Neural progenitor cell (in vitro differentiated cells): Measurements from ENCODE around the gene POU2F2.

Experiments
- EZH2 ChIP-seq: fragments of 200-600 bp; sonication (generic); IDR thresholded peaks from 2 replicates; pipeline ENCODE4 v1.6.1; 2017; ENCODE audit warnings: antibody characterized with exemption, mild to moderate bottlenecking, moderate library complexity
- EZH2phosphoT487 ChIP-seq: fragments of 200-600 bp; sonication (generic); IDR thresholded peaks from 2 replicates; pipeline ENCODE4 v1.6.1; 2017; ENCODE audit warnings: antibody characterized with exemption
- TF ChIP-seq, protein P1 (sequence below): fragments of 200-600 bp; sonication (generic); IDR thresholded peaks from 2 replicates; pipeline ENCODE4 v1.5.1; 2017; ENCODE audit warnings: antibody characterized with exemption, mild to moderate bottlenecking

DNA sequence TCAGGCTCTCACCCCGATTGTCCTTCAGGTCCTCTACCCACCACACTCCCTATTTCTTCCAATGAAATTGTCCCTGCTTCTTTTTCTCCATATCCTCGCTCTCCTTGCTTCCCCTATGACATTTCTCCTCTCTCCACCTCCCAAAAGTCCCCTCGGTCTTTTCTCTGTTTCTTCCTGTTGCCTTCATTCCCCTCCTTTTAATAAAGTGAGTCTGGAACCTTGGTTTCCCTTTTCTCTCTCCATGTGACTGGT, 57.0 kb downstream of the POU2F2 start:
- TF ChIP-seq, protein P1, sequence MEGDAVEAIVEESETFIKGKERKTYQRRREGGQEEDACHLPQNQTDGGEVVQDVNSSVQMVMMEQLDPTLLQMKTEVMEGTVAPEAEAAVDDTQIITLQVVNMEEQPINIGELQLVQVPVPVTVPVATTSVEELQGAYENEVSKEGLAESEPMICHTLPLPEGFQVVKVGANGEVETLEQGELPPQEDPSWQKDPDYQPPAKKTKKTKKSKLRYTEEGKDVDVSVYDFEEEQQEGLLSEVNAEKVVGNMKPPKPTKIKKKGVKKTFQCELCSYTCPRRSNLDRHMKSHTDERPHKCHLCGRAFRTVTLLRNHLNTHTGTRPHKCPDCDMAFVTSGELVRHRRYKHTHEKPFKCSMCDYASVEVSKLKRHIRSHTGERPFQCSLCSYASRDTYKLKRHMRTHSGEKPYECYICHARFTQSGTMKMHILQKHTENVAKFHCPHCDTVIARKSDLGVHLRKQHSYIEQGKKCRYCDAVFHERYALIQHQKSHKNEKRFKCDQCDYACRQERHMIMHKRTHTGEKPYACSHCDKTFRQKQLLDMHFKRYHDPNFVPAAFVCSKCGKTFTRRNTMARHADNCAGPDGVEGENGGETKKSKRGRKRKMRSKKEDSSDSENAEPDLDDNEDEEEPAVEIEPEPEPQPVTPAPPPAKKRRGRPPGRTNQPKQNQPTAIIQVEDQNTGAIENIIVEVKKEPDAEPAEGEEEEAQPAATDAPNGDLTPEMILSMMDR: no peak
- TF ChIP-seq EZH2 (no peak), EZH2phosphoT487 (no peak)
